ENCODE measurements around the gene LRP1B.

LRP1B gene

GRCh38 chr2:141699573-141699972 is 431.2 kb downstream of the LRP1B start:
- no peak for DNase-seq (ENCODE audit: low read depth)
- no peak overlapping the region for H3K4me3 ChIP-seq (ENCODE audit: low read depth, low read length)
- TF ChIP-seq CTCF (IDR thresholded peaks at IDR 0.05; ENCODE audit: insufficient read depth, low read depth, low read length, missing control alignments): no peak

- no peak for TF ChIP-seq CTCF (IDR thresholded peaks at IDR 0.05; ENCODE audit: insufficient read depth, low read depth, low read length, missing control alignments)
- DNase-seq (ENCODE audit: low read depth): no peak
- no peak overlapping the region for H3K4me3 ChIP-seq (ENCODE audit: low read depth, low read length)
These were observed 432.3 kb downstream of the LRP1B start for GRCh38 chr2:141698500-141698899.

- no peak overlapping the region for H3K4me3 ChIP-seq (ENCODE audit: low read depth, low read length)
- TF ChIP-seq CTCF (IDR thresholded peaks at IDR 0.05; ENCODE audit: insufficient read depth, low read depth, low read length, missing control alignments): no peak
- no peak for DNase-seq (ENCODE audit: low read depth)
These were observed 433.8 kb downstream of the LRP1B start for GRCh38 chr2:141697035-141697434.

- H3K4me3 ChIP-seq (ENCODE audit: low read depth, low read length): no peak overlapping the region
- no peak for DNase-seq (ENCODE audit: low read depth)
- no peak for TF ChIP-seq CTCF (IDR thresholded peaks at IDR 0.05; ENCODE audit: insufficient read depth, low read depth, low read length, missing control alignments)
These were observed 436.6 kb downstream of the LRP1B start for GRCh38 chr2:141694180-141694579.

GRCh38 chr2:141692829-141693228 is 438.0 kb downstream of the LRP1B start:
- no peak for TF ChIP-seq CTCF (IDR thresholded peaks at IDR 0.05; ENCODE audit: insufficient read depth, low read depth, low read length, missing control alignments)
- H3K4me3 ChIP-seq (ENCODE audit: low read depth, low read length): no peak overlapping the region
- DNase-seq (ENCODE audit: low read depth): no peak

- TF ChIP-seq CTCF (IDR thresholded peaks at IDR 0.05; ENCODE audit: insufficient read depth, low read depth, low read length, missing control alignments): no peak
- H3K4me3 ChIP-seq (ENCODE audit: low read depth, low read length): no peak overlapping the region
These were observed 454.7 kb downstream of the LRP1B start for GRCh38 chr2:141676139-141676538.

GRCh38 chr2:141666191-141666590 is 464.6 kb downstream of the LRP1B start:
- no peak for TF ChIP-seq CTCF (IDR thresholded peaks at IDR 0.05; ENCODE audit: insufficient read depth, low read depth, low read length, missing control alignments)
- H3K4me3 ChIP-seq (ENCODE audit: low read depth, low read length): no peak overlapping the region

More at GRCh38 chr2:141676139-141676538, 454.7 kb downstream of the LRP1B start:
- no peak for DNase-seq (ENCODE audit: low read depth)

More at GRCh38 chr2:141666191-141666590, 464.6 kb downstream of the LRP1B start:
- DNase-seq (ENCODE audit: low read depth): no peak
